ENCODE measurements around the gene RGS13. TPM values are rescaled to one million over a fixed set of nuclear protein-coding genes. Genes with fewer than 3 reads are reported as not detected.
A peak's percentile ranks its signal among the peaks of the same experiment; 100 is the strongest.

The RGS13 gene
- total and polyA plus RNA-seq, 2 donors (not counting 1 experiment from before 2014, with no cell fraction given), result not detected

DNA sequence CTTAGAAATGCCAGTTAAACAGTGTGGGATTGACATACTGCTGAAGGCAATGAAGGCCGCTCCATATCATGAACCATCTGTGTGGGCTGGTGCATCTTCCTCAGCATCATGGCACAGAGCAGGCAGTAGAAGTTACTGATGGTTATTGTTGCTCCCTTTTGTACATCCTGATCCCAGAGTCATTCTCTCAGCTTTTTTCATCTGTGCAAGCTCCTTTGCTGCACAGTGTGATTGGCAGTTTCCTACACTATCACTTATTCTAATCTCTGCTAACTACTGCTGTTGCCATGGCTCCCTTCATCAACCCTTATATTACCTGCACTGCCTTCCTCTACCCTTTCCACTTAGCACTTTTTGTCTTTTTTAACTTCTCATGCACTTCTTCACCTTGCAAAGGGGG lies 16.2 kb downstream of the RGS13 start:
- TF ChIP-seq, protein P1, sequence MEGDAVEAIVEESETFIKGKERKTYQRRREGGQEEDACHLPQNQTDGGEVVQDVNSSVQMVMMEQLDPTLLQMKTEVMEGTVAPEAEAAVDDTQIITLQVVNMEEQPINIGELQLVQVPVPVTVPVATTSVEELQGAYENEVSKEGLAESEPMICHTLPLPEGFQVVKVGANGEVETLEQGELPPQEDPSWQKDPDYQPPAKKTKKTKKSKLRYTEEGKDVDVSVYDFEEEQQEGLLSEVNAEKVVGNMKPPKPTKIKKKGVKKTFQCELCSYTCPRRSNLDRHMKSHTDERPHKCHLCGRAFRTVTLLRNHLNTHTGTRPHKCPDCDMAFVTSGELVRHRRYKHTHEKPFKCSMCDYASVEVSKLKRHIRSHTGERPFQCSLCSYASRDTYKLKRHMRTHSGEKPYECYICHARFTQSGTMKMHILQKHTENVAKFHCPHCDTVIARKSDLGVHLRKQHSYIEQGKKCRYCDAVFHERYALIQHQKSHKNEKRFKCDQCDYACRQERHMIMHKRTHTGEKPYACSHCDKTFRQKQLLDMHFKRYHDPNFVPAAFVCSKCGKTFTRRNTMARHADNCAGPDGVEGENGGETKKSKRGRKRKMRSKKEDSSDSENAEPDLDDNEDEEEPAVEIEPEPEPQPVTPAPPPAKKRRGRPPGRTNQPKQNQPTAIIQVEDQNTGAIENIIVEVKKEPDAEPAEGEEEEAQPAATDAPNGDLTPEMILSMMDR (conservative IDR thresholded peaks at IDR 0.05 in 1 of 2, IDR thresholded peaks at IDR 0.05 in 1 of 2; ENCODE audit: low read depth in 1 of 2, low read length in 2 of 2), result no peak
- TF ChIP-seq EZH2 (IDR thresholded peaks at IDR 0.05; ENCODE audit: low read length, missing control alignments), result no peak
- Histone ChIP-seq H2AFZ (ENCODE audit: low read length) (no peak overlapping the region), H3K36me3 (ENCODE audit: control insufficient read depth, insufficient read depth, low read length) (no peaks in the 10 kb centered on the region), H3K9ac (ENCODE audit: insufficient read depth, low read length) (no peak overlapping the region), H3K4me1 (ENCODE audit: control insufficient read depth, extremely low read depth, insufficient read depth, low read length) (no peaks in the 10 kb centered on the region), H4K20me1 (ENCODE audit: control insufficient read depth, extremely low read depth, insufficient read depth, low read length) (no peaks in the 10 kb centered on the region), H3K4me2 (ENCODE audit: extremely low read depth, insufficient read depth, low read length) (no peak overlapping the region), H3K27me3 (ENCODE audit: control insufficient read depth, insufficient read depth, low read length) (no peaks in the 10 kb centered on the region), H3K27ac (ENCODE audit: insufficient read depth, low read length) (no peak overlapping the region), H3K79me2 (ENCODE audit: control insufficient read depth, insufficient read depth, low read length) (no peaks in the 10 kb centered on the region), H3K9me3 (ENCODE audit: control insufficient read depth, insufficient read depth, low read depth, low read length) (no peaks in the 10 kb centered on the region), H3K4me3 (replicated peaks in 1 of 4; ENCODE audit: control extremely low read depth in 1 of 4, insufficient read depth in 1 of 4, low read depth in 3 of 4, low read length in 4 of 4) (no peak overlapping the region)
- no peak for DNase-seq (ENCODE audit: low read depth in 2 of 2)

DNA sequence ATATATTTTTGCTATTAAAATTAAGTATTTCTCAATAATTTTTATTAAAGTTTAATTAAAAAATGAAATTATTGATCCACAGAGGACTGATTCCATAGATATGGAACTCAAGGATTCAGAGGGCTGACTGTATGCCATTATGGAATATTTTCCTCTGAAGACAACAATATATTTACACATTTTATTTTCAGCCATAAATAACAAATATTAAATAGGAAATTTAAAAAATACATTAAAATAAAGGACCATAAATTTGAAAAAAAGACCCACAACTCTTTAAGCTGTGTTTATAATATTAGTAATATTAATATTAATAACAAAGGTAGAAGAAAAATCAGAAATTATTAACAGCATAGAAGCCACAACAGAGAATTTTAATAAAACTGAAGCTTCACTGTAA lies 18.2 kb downstream of the RGS13 start:
- H3K79me2 ChIP-seq (ENCODE audit: control insufficient read depth, insufficient read depth, low read length), result no peaks in the 10 kb centered on the region
- H3K27me3 ChIP-seq (ENCODE audit: control insufficient read depth, insufficient read depth, low read length), result no peaks in the 10 kb centered on the region
- no peak overlapping the region for H3K4me3 ChIP-seq (replicated peaks in 1 of 4; ENCODE audit: control extremely low read depth in 1 of 4, insufficient read depth in 1 of 4, low read depth in 3 of 4, low read length in 4 of 4)
- H2AFZ ChIP-seq (ENCODE audit: low read length), result no peak overlapping the region
- TF ChIP-seq EZH2 (IDR thresholded peaks at IDR 0.05; ENCODE audit: low read length, missing control alignments), result no peak
- H3K4me1 ChIP-seq (ENCODE audit: control insufficient read depth, extremely low read depth, insufficient read depth, low read length), result no peaks in the 10 kb centered on the region
- H3K36me3 ChIP-seq (ENCODE audit: control insufficient read depth, insufficient read depth, low read length), result no peaks in the 10 kb centered on the region
- H3K9ac ChIP-seq (ENCODE audit: insufficient read depth, low read length), result no peak overlapping the region
- no peak for DNase-seq (ENCODE audit: low read depth in 2 of 2)
- H3K9me3 ChIP-seq (ENCODE audit: control insufficient read depth, insufficient read depth, low read depth, low read length), result no peaks in the 10 kb centered on the region
- no peaks in the 10 kb centered on the region for H4K20me1 ChIP-seq (ENCODE audit: control insufficient read depth, extremely low read depth, insufficient read depth, low read length)
- H3K27ac ChIP-seq (ENCODE audit: insufficient read depth, low read length), result no peak overlapping the region
- H3K4me2 ChIP-seq (ENCODE audit: extremely low read depth, insufficient read depth, low read length), result no peak overlapping the region

DNA sequence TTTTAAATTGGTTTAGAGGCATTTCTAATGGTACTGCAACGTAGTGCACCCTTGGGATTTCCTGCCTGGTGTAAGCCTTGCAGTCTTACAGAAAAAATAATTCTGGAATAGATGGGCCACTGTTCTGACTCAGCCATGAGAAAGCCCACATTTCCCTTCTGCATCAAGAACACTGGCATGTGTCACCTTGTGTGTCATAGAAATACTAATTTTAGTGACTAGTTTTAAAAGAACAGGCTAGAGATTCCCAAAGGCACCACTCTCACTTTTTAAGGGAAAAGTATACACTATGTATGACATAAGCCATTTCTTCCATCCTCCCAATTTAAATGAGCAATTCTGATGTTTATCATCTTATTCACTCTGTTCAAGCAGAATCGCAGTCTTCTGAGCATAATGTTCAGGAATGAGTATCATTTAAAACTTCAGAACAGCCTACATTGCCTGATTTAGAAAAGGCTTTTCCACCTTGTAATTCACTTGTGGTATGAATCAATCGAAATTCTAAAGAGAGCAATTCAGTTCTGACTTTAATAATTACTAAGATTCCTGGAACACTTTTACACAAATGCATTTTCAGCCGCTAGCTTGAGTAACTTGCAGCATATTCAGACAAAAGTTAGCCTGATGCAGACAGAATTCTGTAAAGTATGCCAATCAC lies 18.8 kb downstream of the RGS13 start:
- Histone ChIP-seq H2AFZ (ENCODE audit: low read length) (peak overlapping the region; percentile 9), H3K27me3 (ENCODE audit: control insufficient read depth, insufficient read depth, low read length) (no peaks in the 10 kb centered on the region), H3K4me1 (ENCODE audit: control insufficient read depth, extremely low read depth, insufficient read depth, low read length) (no peaks in the 10 kb centered on the region), H4K20me1 (ENCODE audit: control insufficient read depth, extremely low read depth, insufficient read depth, low read length) (no peaks in the 10 kb centered on the region), H3K79me2 (ENCODE audit: control insufficient read depth, insufficient read depth, low read length) (no peaks in the 10 kb centered on the region), H3K36me3 (ENCODE audit: control insufficient read depth, insufficient read depth, low read length) (no peaks in the 10 kb centered on the region), H3K9ac (ENCODE audit: insufficient read depth, low read length) (no peak overlapping the region), H3K27ac (ENCODE audit: insufficient read depth, low read length) (no peak overlapping the region), H3K4me2 (ENCODE audit: extremely low read depth, insufficient read depth, low read length) (no peak overlapping the region), H3K4me3 (replicated peaks in 1 of 4; ENCODE audit: control extremely low read depth in 1 of 4, insufficient read depth in 1 of 4, low read depth in 3 of 4, low read length in 4 of 4) (no peak overlapping the region), H3K9me3 (ENCODE audit: control insufficient read depth, insufficient read depth, low read depth, low read length) (no peaks in the 10 kb centered on the region)
- DNase-seq (ENCODE audit: low read depth in 2 of 2), result peak; percentile 34 to 70
- TF ChIP-seq, protein P1 (conservative IDR thresholded peaks at IDR 0.05 in 1 of 2, IDR thresholded peaks at IDR 0.05 in 1 of 2; ENCODE audit: low read depth in 1 of 2, low read length in 2 of 2), result no peak
- no peak for TF ChIP-seq EZH2 (IDR thresholded peaks at IDR 0.05; ENCODE audit: low read length, missing control alignments)

All from fibroblast of lung (primary cell).